Ishikawa (cell line): ENCODE data around the gene KRTAP4-4.
"Not testable (repeated sequence)": the region's sequence is repeated elsewhere in the genome, so short reads cannot be mapped to it uniquely, and the experiment has no call there.

Experiments used
- CEBPB ChIP-seq: IDR thresholded peaks from 2 replicates; pipeline ENCODE4 v1.6.1; 2012
- CREB1 ChIP-seq: IDR thresholded peaks from 2 replicates; pipeline ENCODE4 v1.6.1; 2012; ENCODE audit warnings: low read depth
- EGR1 ChIP-seq: IDR thresholded peaks from 2 replicates; pipeline ENCODE4 v1.6.1; 2012
- EP300 ChIP-seq: IDR thresholded peaks from 2 replicates; pipeline ENCODE4 v1.6.1; 2012; ENCODE audit warnings: borderline replicate concordance
- FOXM1 ChIP-seq: IDR thresholded peaks from 2 replicates; pipeline ENCODE4 v1.6.1; 2012; ENCODE audit warnings: low read depth, borderline replicate concordance
- NFIC ChIP-seq: IDR thresholded peaks from 2 replicates; pipeline ENCODE4 v1.6.1; 2012
- RAD21 ChIP-seq: IDR thresholded peaks from 2 replicates; pipeline ENCODE4 v1.6.1; 2012; ENCODE audit warnings: low read depth
- TAF1 ChIP-seq: IDR thresholded peaks from 2 replicates; pipeline ENCODE4 v1.6.1; 2012; ENCODE audit warnings: low read depth, mild to moderate bottlenecking
- TCF12 ChIP-seq: IDR thresholded peaks from 2 replicates; pipeline ENCODE4 v1.6.1; 2012; ENCODE audit warnings: low read depth
- TEAD4 ChIP-seq: IDR thresholded peaks from 2 replicates; pipeline ENCODE4 v1.6.1; 2012
- YY1 ChIP-seq: IDR thresholded peaks from 2 replicates; pipeline ENCODE4 v1.6.1; 2012; ENCODE audit warnings: low read depth
- ZBTB7A ChIP-seq: IDR thresholded peaks from 2 replicates; pipeline ENCODE4 v1.6.1; 2012; ENCODE audit warnings: low read depth
- TF ChIP-seq, protein P1 (sequence below): IDR thresholded peaks from 2 replicates; pipeline ENCODE4 v1.6.1; 2012
- TF ChIP-seq, protein P2 (sequence below): IDR thresholded peaks from 2 replicates; pipeline ENCODE4 v1.6.1; 2012
- TF ChIP-seq, protein P3 (sequence below): IDR thresholded peaks from 2 replicates; pipeline ENCODE4 v1.6.1; 2012; ENCODE audit warnings: low read depth, mild to moderate bottlenecking

KRTAP4-4 gene

DNA sequence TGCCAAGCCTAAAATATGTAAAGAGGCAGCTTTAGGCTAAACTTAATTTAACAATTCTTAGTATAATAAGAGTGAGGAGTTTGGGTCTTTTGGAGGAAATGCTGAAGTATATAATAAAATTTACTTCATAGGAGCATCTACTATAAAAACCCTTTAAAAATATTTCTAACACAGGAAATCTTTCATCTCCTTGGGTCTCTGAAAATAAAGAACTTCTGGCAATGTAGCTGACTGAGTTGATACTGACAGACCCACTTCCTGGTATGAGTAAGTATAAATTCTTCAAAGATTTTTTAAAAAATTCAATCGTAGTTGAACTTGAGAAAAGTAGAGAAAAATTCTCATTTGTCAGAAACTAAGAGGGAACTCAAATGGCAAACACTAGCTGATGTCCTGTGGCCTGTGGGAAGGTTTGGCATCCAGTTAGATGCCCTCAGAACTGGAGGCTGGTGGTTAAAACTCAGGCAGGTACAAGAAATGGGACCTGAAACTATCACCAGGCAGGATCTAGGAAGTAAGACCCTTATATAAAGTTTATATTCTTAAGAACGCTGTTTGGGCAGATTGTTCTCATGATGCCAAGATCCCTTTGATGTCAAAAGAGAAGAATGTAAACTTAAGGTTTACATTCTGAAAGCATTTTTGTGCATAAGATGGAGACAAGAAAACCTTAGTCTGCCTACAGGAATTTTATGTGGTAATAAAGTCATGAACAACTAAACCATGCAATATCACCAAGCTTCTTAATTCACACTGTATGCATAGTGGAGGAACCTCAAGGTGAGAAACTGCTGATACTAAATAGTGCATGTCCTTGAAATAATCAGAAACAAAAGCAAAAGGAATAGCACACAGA is 26.4 kb downstream of the KRTAP4-4 start:
- no peak for TF ChIP-seq FOXM1
- TF ChIP-seq, protein P1, sequence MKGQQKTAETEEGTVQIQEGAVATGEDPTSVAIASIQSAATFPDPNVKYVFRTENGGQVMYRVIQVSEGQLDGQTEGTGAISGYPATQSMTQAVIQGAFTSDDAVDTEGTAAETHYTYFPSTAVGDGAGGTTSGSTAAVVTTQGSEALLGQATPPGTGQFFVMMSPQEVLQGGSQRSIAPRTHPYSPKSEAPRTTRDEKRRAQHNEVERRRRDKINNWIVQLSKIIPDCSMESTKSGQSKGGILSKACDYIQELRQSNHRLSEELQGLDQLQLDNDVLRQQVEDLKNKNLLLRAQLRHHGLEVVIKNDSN = no peak
- no peak for TF ChIP-seq EGR1
- TF ChIP-seq RAD21 = no peak
- no peak for TF ChIP-seq TAF1
- TF ChIP-seq ZBTB7A = no peak
- TF ChIP-seq CEBPB = no peak
- no peak for TF ChIP-seq TEAD4
- TF ChIP-seq, protein P2, sequence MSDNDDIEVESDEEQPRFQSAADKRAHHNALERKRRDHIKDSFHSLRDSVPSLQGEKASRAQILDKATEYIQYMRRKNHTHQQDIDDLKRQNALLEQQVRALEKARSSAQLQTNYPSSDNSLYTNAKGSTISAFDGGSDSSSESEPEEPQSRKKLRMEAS = no peak
- TF ChIP-seq YY1 = no peak
- no peak for TF ChIP-seq TCF12
- no peak for TF ChIP-seq EP300

GRCh38 chr17:41131979-41132378 is 28.6 kb downstream of the KRTAP4-4 start:
- TF ChIP-seq, protein P1 = no peak

DNA sequence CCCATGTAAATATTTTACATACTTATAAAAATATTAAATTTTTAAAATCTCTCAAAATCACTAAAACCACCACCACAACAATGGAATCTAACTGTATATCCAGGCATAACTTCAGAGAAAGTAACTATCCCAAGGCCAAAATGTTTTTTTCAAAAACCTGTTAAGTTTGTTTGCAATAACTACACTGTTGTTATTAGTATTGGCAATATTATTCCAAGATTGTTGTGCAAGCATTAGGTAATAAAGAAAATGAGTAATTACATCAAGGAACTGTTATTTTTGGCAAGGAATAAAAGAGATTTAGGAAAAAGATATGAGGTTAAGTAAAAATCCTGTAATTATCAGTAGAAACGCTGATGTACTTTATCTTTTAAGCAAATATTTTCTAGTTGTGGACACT is 33.2 kb downstream of the KRTAP4-4 start:
- TF ChIP-seq ZBTB7A (no peak), EGR1 (no peak), CREB1 (no peak), TAF1 (no peak), TCF12 (no peak), YY1 (no peak), EP300 (no peak), RAD21 (no peak), NFIC (no peak), TEAD4 (no peak)
- TF ChIP-seq, protein P2 = no peak

DNA sequence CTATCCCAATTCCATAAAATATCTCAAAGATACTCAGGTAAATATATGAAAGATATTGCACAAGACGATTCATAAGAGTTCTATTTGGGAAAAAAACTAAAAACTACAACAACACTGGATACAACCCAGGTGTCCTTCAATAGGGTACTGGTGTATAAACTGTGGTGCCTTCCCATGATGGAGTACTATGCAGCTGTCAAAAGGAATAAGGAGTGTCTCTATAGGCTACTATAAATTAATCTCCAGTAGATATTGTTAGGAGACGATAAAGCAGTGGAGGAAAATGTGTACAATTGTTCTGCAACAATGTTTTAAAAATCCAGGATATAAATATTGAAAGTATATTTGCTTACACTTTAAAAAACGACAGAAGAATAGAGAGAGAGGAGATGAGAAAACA is 34.1 kb downstream of the KRTAP4-4 start:
- TF ChIP-seq ZBTB7A = no peak
- no peak for TF ChIP-seq CREB1
- TF ChIP-seq TEAD4 = no peak
- no peak for TF ChIP-seq EP300
- TF ChIP-seq CEBPB = no peak
- TF ChIP-seq, protein P3, sequence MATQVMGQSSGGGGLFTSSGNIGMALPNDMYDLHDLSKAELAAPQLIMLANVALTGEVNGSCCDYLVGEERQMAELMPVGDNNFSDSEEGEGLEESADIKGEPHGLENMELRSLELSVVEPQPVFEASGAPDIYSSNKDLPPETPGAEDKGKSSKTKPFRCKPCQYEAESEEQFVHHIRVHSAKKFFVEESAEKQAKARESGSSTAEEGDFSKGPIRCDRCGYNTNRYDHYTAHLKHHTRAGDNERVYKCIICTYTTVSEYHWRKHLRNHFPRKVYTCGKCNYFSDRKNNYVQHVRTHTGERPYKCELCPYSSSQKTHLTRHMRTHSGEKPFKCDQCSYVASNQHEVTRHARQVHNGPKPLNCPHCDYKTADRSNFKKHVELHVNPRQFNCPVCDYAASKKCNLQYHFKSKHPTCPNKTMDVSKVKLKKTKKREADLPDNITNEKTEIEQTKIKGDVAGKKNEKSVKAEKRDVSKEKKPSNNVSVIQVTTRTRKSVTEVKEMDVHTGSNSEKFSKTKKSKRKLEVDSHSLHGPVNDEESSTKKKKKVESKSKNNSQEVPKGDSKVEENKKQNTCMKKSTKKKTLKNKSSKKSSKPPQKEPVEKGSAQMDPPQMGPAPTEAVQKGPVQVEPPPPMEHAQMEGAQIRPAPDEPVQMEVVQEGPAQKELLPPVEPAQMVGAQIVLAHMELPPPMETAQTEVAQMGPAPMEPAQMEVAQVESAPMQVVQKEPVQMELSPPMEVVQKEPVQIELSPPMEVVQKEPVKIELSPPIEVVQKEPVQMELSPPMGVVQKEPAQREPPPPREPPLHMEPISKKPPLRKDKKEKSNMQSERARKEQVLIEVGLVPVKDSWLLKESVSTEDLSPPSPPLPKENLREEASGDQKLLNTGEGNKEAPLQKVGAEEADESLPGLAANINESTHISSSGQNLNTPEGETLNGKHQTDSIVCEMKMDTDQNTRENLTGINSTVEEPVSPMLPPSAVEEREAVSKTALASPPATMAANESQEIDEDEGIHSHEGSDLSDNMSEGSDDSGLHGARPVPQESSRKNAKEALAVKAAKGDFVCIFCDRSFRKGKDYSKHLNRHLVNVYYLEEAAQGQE = no peak
- no peak for TF ChIP-seq YY1
- TF ChIP-seq, protein P2 = no peak
- TF ChIP-seq NFIC = no peak
- no peak for TF ChIP-seq FOXM1
- no peak for TF ChIP-seq TCF12

DNA sequence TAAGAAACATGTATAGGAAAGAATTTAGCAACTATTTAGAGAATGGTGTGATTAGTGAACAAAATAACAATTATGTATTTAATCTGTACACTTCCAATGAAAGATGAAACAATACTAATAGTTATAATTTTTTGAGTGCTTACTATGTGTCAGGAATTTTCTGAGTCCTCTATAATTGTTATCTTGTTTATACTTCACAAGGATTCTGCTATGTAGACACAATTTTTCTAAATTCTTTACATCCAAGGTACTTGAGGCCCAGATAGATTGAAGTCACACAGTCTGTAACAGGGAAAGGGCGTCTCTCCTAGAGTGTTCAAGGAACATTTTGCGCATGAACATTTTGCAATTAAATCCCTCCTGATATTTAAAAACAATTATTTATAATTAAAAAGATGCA is 35.5 kb downstream of the KRTAP4-4 start:
- TF ChIP-seq CREB1 = no peak
- TF ChIP-seq, protein P1 = no peak
- TF ChIP-seq FOXM1 = no peak
- no peak for TF ChIP-seq TAF1
- TF ChIP-seq ZBTB7A = no peak
- no peak for TF ChIP-seq RAD21
- no peak for TF ChIP-seq CEBPB
- TF ChIP-seq YY1 = no peak
- no peak for TF ChIP-seq TCF12
- no peak for TF ChIP-seq TEAD4

DNA sequence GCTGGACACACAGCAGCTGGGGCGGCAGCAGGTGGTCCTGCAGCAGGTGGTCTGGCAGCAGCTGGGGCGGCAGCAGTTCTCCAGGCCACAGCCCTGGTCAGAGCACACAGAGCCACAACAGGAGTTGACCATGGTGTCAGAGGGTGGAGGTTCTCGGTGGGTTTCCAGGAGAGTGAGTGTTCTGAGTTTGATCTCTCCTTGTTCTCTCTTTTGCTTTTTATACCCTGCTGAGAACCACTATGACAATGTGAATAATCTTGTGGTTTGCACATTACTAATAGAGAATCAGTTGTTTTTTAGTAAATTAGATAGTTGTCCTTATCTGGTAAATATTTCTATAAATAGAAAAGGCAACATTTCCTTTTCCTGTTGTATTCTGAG is 36.6 kb downstream of the KRTAP4-4 start, which contains the start of gene KRTAP4-12:
Gene KRTAP4-12 (minus strand): TSS at position 192 of the 381 bp plus-strand sequence. CDS start 60 bp downstream, at position 132.
- not testable (repeated sequence) for TF ChIP-seq EP300, TAF1
- TF ChIP-seq, protein P3 = not testable (repeated sequence)
